ENCODE measurements around the gene DES.
A peak's percentile ranks its signal among the peaks of the same experiment; 100 is the strongest.

The DES gene

DNA sequence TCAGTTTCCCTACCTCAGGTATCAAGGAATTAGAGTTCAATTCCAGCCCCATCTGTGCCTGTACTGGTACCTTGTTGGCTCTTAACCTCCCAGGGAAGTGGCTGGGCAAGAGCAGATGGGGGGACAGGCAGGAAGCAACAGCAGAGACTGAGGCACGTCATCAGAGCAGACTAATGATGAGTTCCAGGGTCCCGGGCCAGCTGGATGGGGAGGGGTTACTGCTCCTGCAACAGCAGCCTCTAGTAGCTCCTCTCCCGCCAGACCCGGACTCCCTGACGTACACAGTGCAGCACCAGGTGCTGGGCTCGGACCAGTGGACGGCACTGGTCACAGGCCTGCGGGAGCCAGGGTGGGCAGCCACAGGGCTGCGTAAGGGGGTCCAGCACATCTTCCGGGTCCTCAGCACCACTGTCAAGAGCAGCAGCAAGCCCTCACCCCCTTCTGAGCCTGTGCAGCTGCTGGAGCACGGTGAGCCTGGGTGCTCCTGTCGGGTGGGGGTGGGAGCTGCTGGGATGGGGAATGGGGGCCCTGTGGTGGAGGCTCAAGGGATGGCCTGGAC lies 54.5 kb downstream of the DES start:
- DNase-seq (ENCODE audit: low read depth) = no peak

DNA sequence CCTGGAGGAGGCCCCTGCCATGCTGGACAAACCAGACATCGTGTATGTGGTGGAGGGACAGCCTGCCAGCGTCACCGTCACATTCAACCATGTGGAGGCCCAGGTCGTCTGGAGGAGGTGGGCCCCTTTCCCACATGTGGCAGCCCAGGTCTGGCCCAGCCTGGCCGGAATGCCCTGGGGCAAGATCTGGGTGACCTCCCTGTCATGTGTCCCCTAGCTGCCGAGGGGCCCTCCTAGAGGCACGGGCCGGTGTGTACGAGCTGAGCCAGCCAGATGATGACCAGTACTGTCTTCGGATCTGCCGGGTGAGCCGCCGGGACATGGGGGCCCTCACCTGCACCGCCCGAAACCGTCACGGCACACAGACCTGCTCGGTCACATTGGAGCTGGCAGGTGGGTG lies 55.3 kb downstream of the DES start:
- DNase-seq (ENCODE audit: low read depth) = no peak

DNA sequence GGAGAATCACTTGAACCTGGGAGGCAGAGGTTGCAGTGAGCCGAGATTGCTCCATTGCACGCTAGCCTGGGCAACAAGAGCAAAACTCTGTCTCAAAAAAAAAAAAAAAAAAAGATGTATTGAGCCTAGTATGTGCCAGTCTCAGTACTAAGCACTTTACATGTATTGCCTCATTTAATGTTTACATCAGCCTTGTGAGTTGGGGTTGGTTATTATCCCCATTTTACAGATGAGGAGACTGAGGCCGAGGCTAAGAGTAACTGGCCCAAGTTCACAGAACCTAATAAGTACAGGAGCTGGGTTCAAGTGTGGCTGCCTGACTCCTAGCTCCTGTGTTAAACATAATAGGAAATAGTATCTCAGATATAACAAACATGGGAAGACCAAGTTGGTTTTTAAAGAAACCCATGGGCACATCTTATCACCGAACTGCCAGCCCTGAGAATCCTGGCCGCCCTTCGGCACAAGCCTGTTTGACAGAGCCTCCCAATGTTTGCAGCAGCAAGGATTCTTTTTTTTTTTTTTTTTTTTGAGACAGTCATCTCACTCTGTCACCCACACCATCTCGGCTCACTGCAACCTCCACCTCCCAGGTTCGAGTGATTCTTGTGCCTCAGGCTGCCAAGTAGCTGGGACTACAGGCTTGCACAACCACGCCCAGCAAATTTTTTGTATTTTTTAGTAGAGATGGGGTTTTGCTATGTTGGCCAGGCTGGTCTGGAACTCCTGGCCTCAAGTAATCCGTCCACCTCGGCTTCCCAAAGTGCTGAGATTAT lies 56.3 kb downstream of the DES start:
- no peak for DNase-seq (ENCODE audit: low read depth)

DNA sequence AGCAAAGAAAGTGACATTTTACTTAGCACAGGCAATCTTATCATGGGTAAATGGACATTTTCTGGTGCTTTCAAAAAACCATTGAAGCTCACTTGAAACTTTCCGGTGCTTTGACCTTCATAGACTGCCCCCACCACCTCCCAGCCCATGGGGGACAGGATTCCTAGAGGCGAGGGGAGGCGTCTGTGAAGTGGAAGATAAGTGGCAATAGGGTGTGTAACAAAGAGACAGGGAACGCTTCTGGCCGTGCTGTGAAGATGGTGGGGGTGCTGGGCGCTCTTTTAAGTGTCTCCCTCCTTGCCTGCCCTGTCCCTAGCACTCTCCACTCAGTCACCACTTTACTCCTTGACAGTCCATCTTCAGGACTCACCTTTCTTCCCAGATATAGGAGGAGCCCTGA lies 57.1 kb downstream of the DES start:
- no peak for DNase-seq (ENCODE audit: low read depth)

DNA sequence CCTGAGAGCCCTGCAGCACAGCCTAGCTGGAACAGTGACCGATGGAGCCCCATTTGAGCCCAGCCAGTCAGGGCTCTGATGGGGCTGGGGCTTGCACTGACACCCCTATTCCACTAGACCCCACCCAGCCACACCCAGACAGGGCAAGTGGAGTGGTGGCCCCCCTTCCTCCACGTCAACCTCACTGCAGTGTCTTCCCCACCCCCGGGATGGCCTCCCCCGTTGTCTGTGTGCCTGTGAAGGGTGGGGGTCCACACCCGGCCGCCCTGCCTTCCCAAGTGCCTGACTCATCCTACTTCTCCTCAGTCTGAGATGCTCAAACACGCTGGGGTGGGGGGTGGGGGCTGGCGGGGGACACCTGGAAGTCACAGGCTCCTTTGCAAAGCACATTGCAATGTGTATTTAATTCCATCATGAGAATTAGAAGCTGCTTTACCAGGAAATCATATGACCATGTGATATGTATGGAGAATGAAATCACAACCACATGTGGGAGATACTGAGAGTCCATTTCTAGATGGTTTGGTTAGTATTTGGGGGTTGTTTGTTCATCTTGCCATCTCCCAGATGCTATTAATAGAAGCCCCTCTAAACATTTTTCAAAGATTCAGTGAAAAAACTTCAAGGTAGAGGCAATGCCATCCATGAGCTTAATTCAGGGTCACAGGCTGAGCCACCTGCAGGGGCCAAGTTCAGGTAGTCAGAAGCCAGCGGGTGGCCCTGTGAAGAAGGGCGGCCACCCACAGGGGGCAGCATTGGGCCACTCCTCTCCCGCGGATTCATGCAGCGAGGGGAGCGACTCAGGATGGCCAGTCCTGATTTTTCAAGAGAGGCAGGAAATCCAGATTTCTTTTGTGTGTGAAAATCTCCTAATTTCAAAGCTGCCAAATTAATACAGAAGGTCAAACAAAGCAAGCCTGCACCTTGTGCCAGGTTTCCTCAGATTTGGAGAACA lies 57.8 kb downstream of the DES start:
- peak; percentile 34 for DNase-seq (ENCODE audit: low read depth)
